IMR-90 (cell line): ENCODE measurements around the gene SPCS2.

Experiments used
- BHLHE40 ChIP-seq: fragments of 150-350 bp; IDR thresholded peaks from 2 replicates; pipeline ENCODE4 v1.6.1; 2016; ENCODE audit warnings: mild to moderate bottlenecking, low read depth, low read length
- CEBPB ChIP-seq: IDR thresholded peaks from 2 replicates; pipeline ENCODE4 v1.6.1; 2012; ENCODE audit warnings: low read depth, low read length, improper control_type of control experiment
- CTCF ChIP-seq: conservative IDR thresholded peaks from 2 replicates; pipeline ENCODE4 v1.5.1; 2012; ENCODE audit warnings: mild to moderate bottlenecking, low read depth, low read length, improper control_type of control experiment
- MAFK ChIP-seq: IDR thresholded peaks from 2 replicates; pipeline ENCODE4 v1.6.1; 2012; ENCODE audit warnings: low read depth, low read length, improper control_type of control experiment
- MAZ ChIP-seq: IDR thresholded peaks from 2 replicates; pipeline ENCODE4 v1.6.1; 2012; ENCODE audit warnings: low read depth, mild to moderate bottlenecking, low read length, improper control_type of control experiment, moderate library complexity, borderline replicate concordance
- POLR2A ChIP-seq: IDR thresholded peaks from 2 replicates; pipeline ENCODE4 v1.6.1; 2012; ENCODE audit warnings: mild to moderate bottlenecking, low read depth, low read length
- USF2 ChIP-seq: fragments of 150-350 bp; IDR thresholded peaks from 2 replicates; pipeline ENCODE4 v1.6.1; 2017; ENCODE audit warnings: mild to moderate bottlenecking, antibody characterized with exemption, low read length, low read depth

- TF ChIP-seq CTCF (no peak), POLR2A (no peak), MAFK (no peak), USF2 (no peak), BHLHE40 (no peak), CEBPB (no peak), MAZ (no peak)
These were observed 79.3 kb downstream of the SPCS2 start for GRCh38 chr11:75028321-75028720.
